HCT116 (cell line): Measurements from ENCODE around the gene RHBDD1.

Source experiments
- CTCF ChIP-seq, 3 experiments: fragments of 200-600 bp in 1 of 3; sonication (generic) in 1 of 3; IDR thresholded peaks in 2 of 3; conservative IDR thresholded peaks in 1 of 3; 2 replicates each; pipeline ENCODE4 v1.5.1; 2012 to 2017; ENCODE audit warnings: low read depth in 2 of 3, low read length in 2 of 3, antibody characterized with exemption in 1 of 3, borderline replicate concordance in 1 of 3, control low read depth in 1 of 3, mild to moderate bottlenecking in 1 of 3, mixed read lengths in 1 of 3, mixed run types in 1 of 3, moderate library complexity in 1 of 3; ENCODE audit not compliant: insufficient read depth in 1 of 3
- POLR2A ChIP-seq: IDR thresholded peaks from 2 replicates; pipeline ENCODE4 v1.7.0; 2011; ENCODE audit warnings: borderline replicate concordance; ENCODE audit not compliant: insufficient read depth, insufficient read length; ENCODE audit errors: extremely low read depth
- POLR2AphosphoS5 ChIP-seq: IDR thresholded peaks from 2 replicates; pipeline ENCODE4 v1.6.1; 2011; ENCODE audit warnings: mild to moderate bottlenecking, low read depth, low read length, moderate library complexity
- RAD21 ChIP-seq: IDR thresholded peaks from 2 replicates; pipeline ENCODE4 v1.6.1; 2012; ENCODE audit warnings: low read depth, mild to moderate bottlenecking
- SIN3A ChIP-seq: IDR thresholded peaks from 2 replicates; pipeline ENCODE4 v1.6.1; 2012; ENCODE audit warnings: low read depth
- YY1 ChIP-seq: IDR thresholded peaks from 2 replicates; pipeline ENCODE4 v1.6.1; 2011; ENCODE audit warnings: low read length, low read depth, moderate library complexity, mild to moderate bottlenecking; ENCODE audit not compliant: insufficient replicate concordance; ENCODE audit errors: extremely low read depth
- ZFX ChIP-seq: fragments of 450-650 bp; IDR thresholded peaks from 2 replicates; pipeline ENCODE4 v1.6.1; 2017
- ZNF274 ChIP-seq: fragments of 200-500 bp; sonication (Bioruptor generic); IDR thresholded peaks from 2 replicates; pipeline ENCODE4 v1.6.1; 2014; ENCODE audit warnings: mild to moderate bottlenecking, low read depth, low read length, inconsistent platforms

- TF ChIP-seq CTCF (IDR thresholded peaks at IDR 0.05 in 2 of 3, conservative IDR thresholded peaks at IDR 0.05 in 1 of 3; ENCODE audit: borderline replicate concordance in 1 of 3, insufficient read depth in 1 of 3, low read depth in 2 of 3, low read length in 2 of 3) (no peak), ZFX (no peak), SIN3A (no peak), RAD21 (no peak), POLR2AphosphoS5 (no peak), POLR2A (no peak), YY1 (no peak), ZNF274 (no peak)
These were observed 32.7 kb downstream of the RHBDD1 start for GRCh38 chr2:226868331-226869162.
